HepG2 (cell line): Measurements from ENCODE around the gene LTC4S. TPM values are rescaled to one million over a fixed set of nuclear protein-coding genes. Genes with fewer than 3 reads are reported as not detected.

Source experiments
- ATAC-seq: fragments of 200-7000 bp; cut with Tn5 transposase; 3 replicates; pipeline ENCODE4 v1.9.1; 2020; ENCODE audit warnings: mild to moderate bottlenecking, moderate library complexity
- BruUV-seq: library from RNA; stranded (reverse); fragments of 400-500 nt; replicated peaks from 2 replicates; lab custom pipeline; 2021; lab: Mats Ljungman, UMichigan
- CTCF ChIA-PET: fragments of 300-600 bp; formaldehyde crosslinking; extraction: SDS; loops from one replicate; lab custom pipeline; 2021; ENCODE audit warnings: low total read pairs, inconsistent platforms, low intra/inter-chr PET ratio; lab: Yijun Ruan, JAX
- POLR2A ChIA-PET: fragments of 350-600 bp; sonication (Branson Sonifier 250); formaldehyde crosslinking; loops from one replicate; lab custom pipeline; 2020; ENCODE audit warnings: antibody characterized with exemption, inconsistent platforms; lab: Yijun Ruan, JAX
- DNase-seq: peaks from one replicate; pipeline ENCODE4 v3.0.0-alpha.2; 2015; ENCODE audit warnings: low spot score
- FAIRE-seq: peaks from 3 replicates; lab custom pipeline; 2011; peaks lifted over from hg19 to GRCh38; lab: Jason Lieb, UNC
- H2AFZ ChIP-seq: one replicate; pipeline ENCODE4 v1.6.1; 2011; ENCODE audit warnings: low read length, inconsistent platforms
- H3K27ac ChIP-seq: fragments of 300-600 bp; 3 replicates; pipeline ENCODE4 v1.8.0; 2011; ENCODE audit warnings: mixed run types, mild to moderate bottlenecking, mixed read lengths, low read length, inconsistent platforms; ENCODE audit not compliant: insufficient read depth; ENCODE audit errors: extremely low read length
- H3K27me3 ChIP-seq, 2 experiments: fragments of 200-600 bp in 1 of 2; 2 replicates in 1 of 2; 3 replicates in 1 of 2; pipeline versions ENCODE4 v1.6.0 to v1.8.0; 2011; ENCODE audit warnings: low read length in 2 of 2, mild to moderate bottlenecking in 2 of 2, moderate library complexity in 2 of 2, inconsistent platforms in 1 of 2; ENCODE audit not compliant: insufficient read depth in 2 of 2, control insufficient read depth in 1 of 2
- H3K36me3 ChIP-seq, 2 experiments: fragments of 200-600 bp in 1 of 2; replicated peaks in 1 of 2; 2 replicates in 1 of 2; 3 replicates in 1 of 2; pipeline versions ENCODE4 v1.5.1 to v1.8.0; 2011; ENCODE audit warnings: low read length in 2 of 2, inconsistent platforms in 1 of 2; ENCODE audit not compliant: insufficient read depth in 2 of 2, control insufficient read depth in 1 of 2
- H3K4me1 ChIP-seq: 2 replicates; pipeline ENCODE4 v1.5.1; 2012; ENCODE audit warnings: low read length, inconsistent platforms; ENCODE audit not compliant: insufficient read depth
- H3K4me2 ChIP-seq: 2 replicates; pipeline ENCODE4 v1.6.0; 2011; ENCODE audit warnings: low read depth, low read length, inconsistent platforms
- H3K4me3 ChIP-seq, 3 experiments: fragments of 200-600 bp in 1 of 3; sonication (generic), shearing (Covaris generic) in 1 of 3; replicated peaks in 1 of 3; 2 replicates each; pipeline ENCODE4 v1.5.1; 2011 to 2016; ENCODE audit warnings: low read length in 3 of 3, inconsistent platforms in 2 of 3, low read depth in 2 of 3, mild to moderate bottlenecking in 2 of 3, control low read depth in 1 of 3, mixed read lengths in 1 of 3; ENCODE audit not compliant: insufficient read depth in 1 of 3
- H3K79me2 ChIP-seq: one replicate; pipeline ENCODE4 v1.6.1; 2011; ENCODE audit warnings: low read length, inconsistent platforms; ENCODE audit not compliant: insufficient read depth
- H3K9ac ChIP-seq: 2 replicates; pipeline ENCODE4 v1.6.0; 2011; ENCODE audit warnings: mild to moderate bottlenecking, low read depth, low read length, inconsistent platforms; ENCODE audit not compliant: insufficient read depth
- H3K9me3 ChIP-seq: 2 replicates; pipeline ENCODE4 v1.5.1; 2012; ENCODE audit warnings: mild to moderate bottlenecking, low read length
- H4K20me1 ChIP-seq: 2 replicates; pipeline ENCODE4 v1.6.0; 2011; ENCODE audit warnings: inconsistent platforms, mild to moderate bottlenecking, low read length, moderate library complexity; ENCODE audit not compliant: insufficient read depth
- ATRX ChIP-seq: sonication (generic); formaldehyde crosslinking; IDR thresholded peaks from 2 replicates; pipeline ENCODE4 v1.4.0; 2020; ENCODE audit warnings: missing genetic modification reagents, borderline replicate concordance
- BCL3 ChIP-seq: sonication (generic); formaldehyde crosslinking; IDR thresholded peaks from 2 replicates; pipeline ENCODE4 v1.5.1; 2020; ENCODE audit warnings: mild to moderate bottlenecking, missing genetic modification reagents, moderate library complexity
- BHLHE40 ChIP-seq: IDR thresholded peaks from 2 replicates; pipeline ENCODE4 v1.6.1; 2011; ENCODE audit warnings: low read length, improper control_type of control experiment
- EEA1 ChIP-seq: sonication (generic); formaldehyde crosslinking; IDR thresholded peaks from 2 replicates; pipeline ENCODE4 v1.5.1; 2020; ENCODE audit warnings: mild to moderate bottlenecking, missing genetic modification reagents, borderline replicate concordance
- MBNL3 ChIP-seq: fragments of 250-450 bp; sonication (Bioruptor Pico); conservative IDR thresholded peaks from 2 replicates; pipeline ENCODE4 v1.8.0; 2022; ENCODE audit warnings: mild to moderate bottlenecking, inconsistent platforms
- TFDP2 ChIP-seq: sonication (generic); formaldehyde crosslinking; IDR thresholded peaks from 2 replicates; pipeline ENCODE4 v1.4.0; 2020; ENCODE audit warnings: missing genetic modification reagents
- ZNF143 ChIP-seq: sonication (generic); formaldehyde crosslinking; IDR thresholded peaks from 2 replicates; pipeline ENCODE4 v1.4.0; 2020; ENCODE audit warnings: missing genetic modification reagents
- ZNF33B ChIP-seq: sonication (generic); formaldehyde crosslinking; IDR thresholded peaks from 2 replicates; pipeline ENCODE4 v1.5.1; 2020; ENCODE audit warnings: mild to moderate bottlenecking, missing genetic modification reagents
- ZNF501 ChIP-seq: sonication (generic); formaldehyde crosslinking; IDR thresholded peaks from 2 replicates; pipeline ENCODE4 v1.5.1; 2020; ENCODE audit warnings: mild to moderate bottlenecking, moderate library complexity, missing genetic modification reagents
- ZNF550 ChIP-seq: sonication (generic); formaldehyde crosslinking; IDR thresholded peaks from 2 replicates; pipeline ENCODE4 v1.4.0; 2020; ENCODE audit warnings: mild to moderate bottlenecking, missing genetic modification reagents, borderline replicate concordance
- ZNF558 ChIP-seq: sonication (generic); formaldehyde crosslinking; IDR thresholded peaks from 2 replicates; pipeline ENCODE4 v1.9.0; 2022; ENCODE audit warnings: mild to moderate bottlenecking, missing genetic modification reagents, borderline replicate concordance
- ZNF570 ChIP-seq: sonication (generic); formaldehyde crosslinking; IDR thresholded peaks from 2 replicates; pipeline ENCODE4 v1.4.0; 2020; ENCODE audit warnings: mild to moderate bottlenecking, missing genetic modification reagents, borderline replicate concordance
- ZSCAN12 ChIP-seq: sonication (generic); formaldehyde crosslinking; IDR thresholded peaks from 2 replicates; pipeline ENCODE4 v1.9.0; 2021; ENCODE audit warnings: mild to moderate bottlenecking, missing genetic modification reagents
- WGBS: methylation state at CpG from one replicate; pipeline ENCODE4 v1.1.6; 2017; ENCODE audit warnings: low lambda C conversion rate; 5-methylcytosine and 5-hydroxymethylcytosine counted together
- in situ Hi-C: cut with HindIII; loops from 2 replicates; pipeline ENCODE4 v1.10.0; 2017; ENCODE audit warnings: low pct_unique_long_range_greater_than_20kb; ENCODE audit not compliant: extremely low pct_ligation_motif_present
- intact Hi-C: fragments of 100-400 bp; cut with micrococcal nuclease; formaldehyde crosslinking; loops from one replicate; pipeline ENCODE4 v1.10.0; 2022; ENCODE audit not compliant: unreplicated experiment
- polyA plus RNA-seq, 8 experiments: library from polyadenylated mRNA; depleted of rRNA in 3 of 8; stranded (reverse) in 7 of 8; unstranded in 1 of 8; fragments of >200 nt; fragmentation: Illumina TruSeq in 4 of 8; extraction: Trizol in 4 of 8; gene quantifications; 2 replicates each; pipeline versions ENCODE4 v1.2.1 to v1.2.3, GENCODE V29; 2011 to 2016; ENCODE audit warnings: low read depth in 4 of 8, missing spikeins in 1 of 8, mixed read lengths in 1 of 8; ENCODE audit not compliant: insufficient read depth in 1 of 8
- total RNA-seq, 5 experiments: library from RNA; depleted of rRNA; stranded (reverse); fragments of >200 nt; fragmentation: Illumina TruSeq; extraction: Trizol; gene quantifications; 2 replicates each; pipeline ENCODE4 v1.2.3, GENCODE V29; 2016; ENCODE audit warnings: low read depth in 1 of 5

Gene LTC4S
- total and polyA plus RNA-seq, 2 of the 13 experiments (the other 11 are each of a cell fraction or from before 2014, with no cell fraction given), result 0.35 TPM; not detected in 1

GRCh38 chr5:179769796-179770195 lies 24.0 kb upstream of the LTC4S start (continued):
- TF ChIP-seq BCL3, result no peak

- WGBS, result 89% methylated on average over 4 of the region's 4 CpGs
- ATAC-seq, result no peak
- Histone ChIP-seq H3K27me3 (no peaks in the 10 kb centered on the region), H3K4me2 (no peak overlapping the region), H4K20me1 (no peaks in the 10 kb centered on the region), H3K4me1 (no peaks in the 10 kb centered on the region), H3K4me3 (no peak overlapping the region), H3K9me3 (no peaks in the 10 kb centered on the region), H3K36me3 (peaks cover 40 to 90% of the 10 kb centered on the region in 2 experiments), H3K27ac (no peak overlapping the region), H3K79me2 (peaks cover 6% of the 10 kb centered on the region), H2AFZ (no peak overlapping the region), H3K9ac (no peak overlapping the region)
- CTCF ChIA-PET, result no interaction called here
- no peak for DNase-seq
- POLR2A ChIA-PET, result no interaction called here
- no peak for FAIRE-seq
- BruUV-seq, result no TSS peak
- intact Hi-C loops, result no loop called here
- in situ Hi-C loops, result loop anchor here (25.0 kb wide), 1 partner anchor 316 kb away; no protein-coding TSS in a partner anchor
- no peak for TF ChIP-seq BHLHE40
- no peak for TF ChIP-seq ATRX (CRISPR knock-in tag)
- TF ChIP-seq ZNF570, result no peak
- TF ChIP-seq ZNF550 (CRISPR knock-in tag), result no peak
- no peak for TF ChIP-seq ZSCAN12
- TF ChIP-seq EEA1 (CRISPR knock-in tag), result no peak
- no peak for TF ChIP-seq ZNF33B
- no peak for TF ChIP-seq ZNF143 (CRISPR knock-in tag)
- TF ChIP-seq ZNF501 (CRISPR knock-in tag), result no peak
- no peak for TF ChIP-seq TFDP2 (CRISPR knock-in tag)
- TF ChIP-seq MBNL3 (CRISPR knock-in tag), result no peak
- no peak for TF ChIP-seq ZNF558 (CRISPR knock-in tag)
Measured at GRCh38 chr5:179771311-179771895, 22.4 kb upstream of the LTC4S start.
